CD4-positive, alpha-beta memory T cell (primary cell): ENCODE results near the gene NR0B2. TPM values are rescaled to one million over a fixed set of nuclear protein-coding genes. Genes with fewer than 3 reads are reported as not detected.
"Not testable (repeated sequence)": the region's sequence is repeated elsewhere in the genome, so short reads cannot be mapped to it uniquely, and the experiment has no call there.

Source experiments
- CTCF ChIA-PET: fragments of 350-600 bp; sonication (Branson Sonifier 250); formaldehyde crosslinking; loops from one replicate; lab custom pipeline; 2021; ENCODE audit warnings: inconsistent platforms; ENCODE audit not compliant: partially characterized antibody; lab: Charles Lee
- POLR2A ChIA-PET: fragments of 350-600 bp; sonication (Branson Sonifier 250); formaldehyde crosslinking; loops from one replicate; lab custom pipeline; 2021; ENCODE audit not compliant: partially characterized antibody; lab: Charles Lee
- DNase-seq, 5 donors: peaks; one replicate each; pipeline versions ENCODE4 v3.0.0 to v3.0.0-alpha.2; 2020 to 2022; ENCODE audit warnings: mixed read lengths in 1 of 5
- H3K27ac ChIP-seq: one replicate; pipeline ENCODE4 v1.7.0; 2013; ENCODE audit warnings: low read depth, low read length
- H3K27me3 ChIP-seq: 2 replicates; pipeline ENCODE4 v1.7.0; 2013; ENCODE audit warnings: mild to moderate bottlenecking, low read length, moderate library complexity; ENCODE audit not compliant: insufficient read depth
- H3K36me3 ChIP-seq: 2 replicates; pipeline ENCODE4 v1.7.0; 2013; ENCODE audit warnings: mild to moderate bottlenecking, low read length, moderate library complexity; ENCODE audit not compliant: insufficient read depth
- H3K4me1 ChIP-seq: 2 replicates; pipeline ENCODE4 v1.7.0; 2013; ENCODE audit warnings: mild to moderate bottlenecking, low read length, moderate library complexity; ENCODE audit not compliant: insufficient read depth
- H3K4me3 ChIP-seq, 2 donors: one replicate each; pipeline ENCODE4 v1.7.0; 2013; ENCODE audit warnings: low read length in 2 of 2, mild to moderate bottlenecking in 1 of 2
- H3K9me3 ChIP-seq, 2 donors: one replicate each; pipeline ENCODE4 v1.7.0; 2013; ENCODE audit warnings: low read length in 2 of 2, control low read depth in 1 of 2; ENCODE audit not compliant: control insufficient read depth in 1 of 2
- H3K27ac Mint-ChIP-seq, 7 donors: one replicate each; pipeline ENCODE4 v1.8.0; 2020 to 2021; ENCODE audit warnings: mixed read lengths in 7 of 7, mild to moderate bottlenecking in 6 of 7, inconsistent platforms in 3 of 7, moderate library complexity in 3 of 7
- H3K27me3 Mint-ChIP-seq, 2 donors: one replicate each; pipeline ENCODE4 v1.8.0; 2020 to 2021; ENCODE audit warnings: mixed read lengths in 2 of 2
- H3K36me3 Mint-ChIP-seq, 2 donors: one replicate each; pipeline ENCODE4 v1.8.0; 2020 to 2021; ENCODE audit warnings: mixed read lengths in 2 of 2, inconsistent platforms in 1 of 2, mild to moderate bottlenecking in 1 of 2
- H3K4me1 Mint-ChIP-seq, 4 donors: one replicate each; pipeline ENCODE4 v1.8.0; 2020 to 2021; ENCODE audit warnings: mixed read lengths in 4 of 4, mild to moderate bottlenecking in 1 of 4
- H3K4me3 Mint-ChIP-seq, 8 donors: one replicate each; pipeline ENCODE4 v1.8.0; 2020 to 2021; ENCODE audit warnings: mixed read lengths in 8 of 8, mild to moderate bottlenecking in 7 of 8, moderate library complexity in 6 of 8, inconsistent platforms in 3 of 8
- H3K9me3 Mint-ChIP-seq, 8 donors: one replicate each; pipeline ENCODE4 v1.8.0; 2020 to 2021; ENCODE audit warnings: mixed read lengths in 8 of 8, mild to moderate bottlenecking in 5 of 8, inconsistent platforms in 3 of 8, moderate library complexity in 1 of 8
- intact Hi-C: fragments of 100-400 bp; cut with micrococcal nuclease; formaldehyde crosslinking; loops from one replicate; pipeline ENCODE4 v1.15.1; 2023
- polyA plus RNA-seq, 2 donors: library from polyadenylated mRNA; unstranded; fragments of 300-500 nt; fragmentation: Illumina TruSeq; gene quantifications; one replicate each; pipeline ENCODE4 v1.2.3, GENCODE V29; 2021
- total RNA-seq, 2 experiments: library from RNA; stranded (reverse); gene quantifications; one replicate each; pipeline ENCODE4 v1.2.3, GENCODE V29; 2021

Gene NR0B2
- total and polyA plus RNA-seq, 4 experiments from 2014 or later: not detected

DNA sequence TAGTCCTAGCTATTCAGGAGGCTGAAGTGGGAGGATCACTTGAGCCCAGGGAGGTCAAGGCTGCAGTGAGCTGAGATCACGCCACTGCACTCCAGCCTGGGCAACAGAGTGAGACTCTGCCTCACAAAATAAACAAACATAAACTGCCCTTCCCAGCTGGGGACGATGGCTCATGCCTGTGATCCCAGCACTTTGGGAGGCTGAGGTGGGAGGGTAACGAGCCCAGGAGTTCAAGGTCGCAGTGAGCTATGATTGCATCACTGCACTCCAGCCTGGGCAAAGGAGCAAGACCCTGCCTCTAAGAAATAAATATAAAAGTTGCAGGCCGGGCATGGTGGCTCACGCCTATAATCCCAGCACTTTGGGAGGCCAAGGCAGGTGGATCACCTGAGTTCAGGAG, 32.2 kb downstream of the NR0B2 start:
- H3K36me3 ChIP-seq: peaks cover 64% of the 10 kb centered on the region
- H3K4me3 Mint-ChIP-seq: not testable (repeated sequence)
- POLR2A ChIA-PET: interaction anchor here (0.6 to 2.0 kb wide), 4 partner anchors 9 to 198 kb away, joined by 3 to 5 read pairs (median 4); partner anchors contain the start of gene GPN2

DNA sequence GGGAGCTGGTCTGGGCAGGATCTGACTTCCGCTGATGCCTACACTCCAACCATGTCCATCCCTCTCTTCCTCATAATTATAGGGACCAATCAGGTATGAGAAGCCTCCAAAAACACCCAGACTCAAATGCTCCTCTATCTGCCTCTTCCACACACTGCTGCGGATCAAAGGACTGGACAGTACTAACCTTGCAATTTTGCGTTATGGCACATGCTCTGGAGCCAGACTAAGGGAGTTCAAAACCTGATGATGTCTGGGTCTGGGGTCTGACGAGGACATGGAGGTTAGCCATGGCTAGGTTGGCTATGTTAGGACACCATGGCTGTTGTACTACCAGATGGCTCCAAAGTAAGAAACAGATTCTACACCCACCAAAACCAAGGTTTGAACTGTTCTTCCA, 34.0 kb downstream of the NR0B2 start:
- H3K4me1 Mint-ChIP-seq: peaks cover 0 to 5% (median 3%) of the 10 kb centered on the region in 4 donors
- Histone ChIP-seq H3K36me3 (peaks cover 56% of the 10 kb centered on the region), H3K9me3 (no peaks in the 10 kb centered on the region), H3K27me3 (no peaks in the 10 kb centered on the region), H3K27ac (no peak overlapping the region), H3K4me3 (no peak overlapping the region), H3K4me1 (no peaks in the 10 kb centered on the region)
- peaks cover 0 to 3% (median 0%) of the 10 kb centered on the region in 8 donors for H3K9me3 Mint-ChIP-seq
- CTCF ChIA-PET: interaction anchor here (1.3 to 5.2 kb wide), 13 partner anchors 10 to 278 kb away, joined by 3 to 45 read pairs (median 10); partner anchors contain the start of genes GPATCH3 and GPN2
- intact Hi-C loops: no loop called here
- H3K4me3 Mint-ChIP-seq: no peak overlapping the region
- peaks cover 30 to 55% of the 10 kb centered on the region in 2 donors for H3K36me3 Mint-ChIP-seq
- H3K27me3 Mint-ChIP-seq: no peaks in the 10 kb centered on the region
- no peak overlapping the region for H3K27ac Mint-ChIP-seq
- no peak for DNase-seq
- POLR2A ChIA-PET: no interaction called here

More for the DNA sequence above, 32.2 kb downstream of the NR0B2 start:
- H3K9me3 Mint-ChIP-seq, DNase-seq, H3K4me1 ChIP-seq, intact Hi-C loops, H3K27ac ChIP-seq, H3K27me3 ChIP-seq, H3K4me3 ChIP-seq, H3K9me3 ChIP-seq, H3K27me3 Mint-ChIP-seq, H3K4me1 Mint-ChIP-seq: not testable (repeated sequence)
- Mint-ChIP-seq H3K27ac (peak overlapping the region in 1 of 7 donors; percentile 22), H3K36me3 (peaks cover 39 to 63% of the 10 kb centered on the region in 2 donors)
- CTCF ChIA-PET: interaction anchor here (1.2 to 5.2 kb wide), 10 partner anchors 9 to 280 kb away, joined by 3 to 45 read pairs (median 7); partner anchors contain the start of genes GPATCH3 and GPN2

DNA sequence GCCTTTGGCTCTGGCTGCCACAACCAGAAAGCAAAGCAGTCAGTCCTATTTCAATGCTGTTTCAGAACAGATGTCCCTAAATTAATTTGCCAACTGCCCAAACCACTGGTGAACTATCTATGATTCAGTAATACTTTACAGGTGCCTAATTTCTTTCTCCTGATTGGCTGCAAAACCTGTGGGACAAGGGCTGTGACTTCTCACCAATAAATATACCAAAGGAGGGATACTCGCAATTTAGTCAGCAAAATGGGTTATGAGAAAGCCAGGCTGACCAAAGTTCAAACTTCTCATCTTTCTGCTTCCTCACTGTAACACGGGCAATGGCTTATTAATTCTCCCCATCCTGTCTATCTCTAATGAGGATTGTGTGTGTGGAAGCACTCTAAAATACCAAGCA, 36.4 kb downstream of the NR0B2 start:
- intact Hi-C loops: no loop called here
- no peak overlapping the region for H3K27ac Mint-ChIP-seq
- peaks cover 32% of the 10 kb centered on the region for H3K36me3 ChIP-seq
- no peak overlapping the region for H3K27ac ChIP-seq
- H3K4me3 ChIP-seq: no peak overlapping the region
- H3K4me1 Mint-ChIP-seq: peaks cover 0 to 1% (median under 1%) of the 10 kb centered on the region in 4 donors
- ChIA-PET CTCF (interaction anchor here (0.7 to 5.2 kb wide), 7 partner anchors 9 to 275 kb away, joined by 3 to 45 read pairs (median 4); no protein-coding TSS in a partner anchor), POLR2A (interaction anchor here (1.5 to 2.4 kb wide), 2 partner anchors 12 to 13 kb away, joined by 4 to 14 read pairs; partner anchors contain the start of gene GPN2)
- peaks cover 0 to 2% (median 0%) of the 10 kb centered on the region in 8 donors for H3K9me3 Mint-ChIP-seq
- no peaks in the 10 kb centered on the region for H3K27me3 Mint-ChIP-seq
- H3K4me3 Mint-ChIP-seq: no peak overlapping the region
- H3K9me3 ChIP-seq: no peaks in the 10 kb centered on the region
- peaks cover 11 to 33% of the 10 kb centered on the region in 2 donors for H3K36me3 Mint-ChIP-seq
- H3K4me1 ChIP-seq: no peaks in the 10 kb centered on the region
- H3K27me3 ChIP-seq: no peaks in the 10 kb centered on the region
- DNase-seq: no peak

DNA sequence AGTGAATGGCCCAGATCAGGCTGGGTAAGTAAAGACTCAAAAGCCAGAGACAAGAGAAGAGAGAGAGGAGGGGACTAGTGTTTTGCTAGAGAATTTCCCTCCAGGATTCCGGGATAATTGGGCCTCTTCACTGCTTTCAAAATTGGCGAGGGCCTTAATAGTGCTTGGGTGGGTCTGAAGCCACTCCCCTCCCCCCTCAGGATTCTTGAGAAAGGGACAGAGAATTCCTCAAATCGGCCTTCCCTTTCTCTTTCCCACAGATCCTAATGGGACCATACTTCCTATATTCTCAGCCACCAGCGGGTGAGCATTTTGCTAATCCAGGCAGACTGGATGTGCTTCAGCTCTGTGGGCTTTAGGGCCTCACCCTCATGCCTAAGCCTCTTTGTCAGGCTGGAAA, 38.9 kb downstream of the NR0B2 start:
- Mint-ChIP-seq H3K9me3 (peaks cover 0 to 2% (median 0%) of the 10 kb centered on the region in 8 donors), H3K36me3 (peaks cover 4 to 21% of the 10 kb centered on the region in 2 donors), H3K27me3 (no peaks in the 10 kb centered on the region), H3K4me1 (peaks cover 0 to 1% (median 0%) of the 10 kb centered on the region in 4 donors), H3K4me3 (no peak overlapping the region), H3K27ac (peak overlapping the region in 2 of 7 donors; percentile 2 to 30)
- intact Hi-C loops: no loop called here
- no peaks in the 10 kb centered on the region for H3K9me3 ChIP-seq
- peaks cover 27% of the 10 kb centered on the region for H3K36me3 ChIP-seq
- H3K4me1 ChIP-seq: no peaks in the 10 kb centered on the region
- H3K27ac ChIP-seq: no peak overlapping the region
- no peaks in the 10 kb centered on the region for H3K27me3 ChIP-seq
- DNase-seq: no peak
- no peak overlapping the region for H3K4me3 ChIP-seq
- POLR2A ChIA-PET: interaction anchor here (0.6 kb wide), 1 partner anchor 117 kb away, joined by 3 read pairs; no protein-coding TSS in a partner anchor
- CTCF ChIA-PET: interaction anchor here (1.1 to 2.3 kb wide), 4 partner anchors 8 to 64 kb away, joined by 3 to 7 read pairs (median 6); no protein-coding TSS in a partner anchor

DNA sequence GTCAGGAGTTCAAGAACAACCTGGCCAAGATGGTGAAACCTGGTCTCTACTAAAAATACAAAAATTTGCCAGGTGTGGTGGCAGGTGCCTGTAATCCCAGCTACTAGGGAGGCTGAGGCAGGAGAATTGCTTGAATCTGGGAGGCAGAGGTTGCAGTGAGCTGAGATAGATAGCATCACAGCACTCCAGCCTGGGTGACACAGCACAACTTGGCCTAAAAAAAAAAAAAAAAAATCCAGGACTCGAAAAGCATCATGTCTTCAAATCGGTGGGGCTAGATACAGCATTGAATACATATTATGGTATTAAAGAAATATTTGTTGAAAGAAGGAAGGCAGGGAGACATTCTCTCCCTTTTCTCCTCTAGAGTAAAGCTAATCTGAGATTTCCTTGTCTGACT, 40.7 kb downstream of the NR0B2 start:
- H3K4me1 Mint-ChIP-seq, intact Hi-C loops, H3K4me3 Mint-ChIP-seq, H3K4me3 ChIP-seq, DNase-seq, H3K4me1 ChIP-seq, H3K27me3 Mint-ChIP-seq, H3K9me3 ChIP-seq, H3K9me3 Mint-ChIP-seq, H3K27me3 ChIP-seq, H3K36me3 Mint-ChIP-seq, H3K27ac ChIP-seq: not testable (repeated sequence)
- CTCF ChIA-PET: interaction anchor here (0.7 to 2.3 kb wide), 6 partner anchors 9 to 271 kb away, joined by 3 to 7 read pairs (median 4); no protein-coding TSS in a partner anchor
- POLR2A ChIA-PET: interaction anchor here (1.5 kb wide), 1 partner anchor 8 kb away, joined by 4 read pairs; no protein-coding TSS in a partner anchor
- peak overlapping the region in 1 of 7 donors; percentile 3 for H3K27ac Mint-ChIP-seq
- peaks cover 17% of the 10 kb centered on the region for H3K36me3 ChIP-seq

DNA sequence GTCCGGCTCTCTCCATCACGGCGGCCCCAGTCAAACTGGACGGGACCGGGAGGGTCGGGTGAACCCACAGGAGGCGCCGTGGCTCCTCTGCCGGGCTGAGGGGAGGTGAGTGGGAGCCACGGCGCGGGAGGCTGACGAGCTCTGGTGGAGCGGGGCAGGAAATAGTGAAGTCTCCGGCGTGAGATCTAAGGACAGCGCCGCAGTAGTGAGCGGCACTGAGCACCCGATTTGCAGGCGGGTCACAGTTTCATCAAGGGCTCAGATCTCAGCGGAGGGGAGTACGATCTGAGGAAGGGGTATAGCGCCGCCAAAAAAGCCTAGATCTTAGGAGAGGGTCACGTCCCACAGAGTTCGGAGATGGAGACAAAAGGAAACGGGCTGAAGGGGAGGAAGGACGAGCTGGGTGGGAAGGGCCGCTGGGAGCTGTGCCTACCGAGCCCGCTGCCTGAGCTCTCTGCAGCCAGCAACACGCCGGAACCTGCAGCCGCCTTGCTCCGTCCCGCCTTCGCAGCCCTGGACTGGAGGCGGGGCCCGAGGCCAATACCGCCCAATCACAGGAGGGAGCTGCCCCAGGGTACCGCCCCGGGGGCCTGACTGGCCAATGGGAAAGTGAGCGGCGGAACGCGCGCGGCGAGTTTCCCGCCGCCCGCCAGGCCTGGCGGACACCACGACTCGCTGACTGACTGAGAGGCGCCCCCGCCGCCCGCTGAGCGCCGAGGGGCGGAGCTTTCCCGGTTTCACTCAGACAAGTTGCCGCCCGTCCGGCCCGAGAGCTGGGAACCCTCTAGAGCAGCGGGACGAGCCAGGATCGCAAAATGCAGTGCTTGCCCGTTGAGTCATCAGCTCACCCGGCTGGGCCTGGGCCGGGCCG, 48.9 kb downstream of the NR0B2 start:
- H3K36me3 ChIP-seq: no peaks in the 10 kb centered on the region
- Mint-ChIP-seq H3K36me3 (no peaks in the 10 kb centered on the region), H3K27me3 (no peaks in the 10 kb centered on the region), H3K4me1 (peaks cover 8 to 31% (median 23%) of the 10 kb centered on the region in 4 donors), H3K27ac (peak overlapping the region; percentile 86 to 97 (median 94)), H3K9me3 (no peaks in the 10 kb centered on the region), H3K4me3 (peak overlapping the region; percentile 93 to 99 (median 96))
- H3K27ac ChIP-seq: peak overlapping the region; percentile 75
- peaks cover 30% of the 10 kb centered on the region for H3K4me1 ChIP-seq
- DNase-seq: peak; percentile 93 to 95 (median 93)
- POLR2A ChIA-PET: interaction anchor here (0.7 to 4.0 kb wide), 31 partner anchors 8 to 1633 kb away, joined by 3 to 34 read pairs (median 5); partner anchors contain the start of genes GPATCH3, GPN2, PIGV and SYF2
- H3K27me3 ChIP-seq: no peaks in the 10 kb centered on the region
- CTCF ChIA-PET: interaction anchor here (0.7 to 3.3 kb wide), 20 partner anchors 9 to 326 kb away, joined by 3 to 27 read pairs (median 6); partner anchors contain the start of genes GPATCH3, GPN2 and ZDHHC18
- peak overlapping the region; percentile 86 to 91 for H3K4me3 ChIP-seq
- intact Hi-C loops: loop anchor here (1.0 to 2.0 kb wide), 5 partner anchors 13 to 76 kb away; partner anchors contain the start of gene GPN2
- H3K9me3 ChIP-seq: no peaks in the 10 kb centered on the region
